NOMO-1 (cell line): ENCODE measurements around the gene RYR2.
"Not testable (repeated sequence)": the region's sequence is repeated elsewhere in the genome, so short reads cannot be mapped to it uniquely, and the experiment has no call there.

ENCODE experiments used
- DNase-seq, 2 experiments: peaks; one replicate each; lab custom pipeline; 2025; ENCODE audit not compliant: unreplicated experiment in 2 of 2; lab: John Stamatoyannopoulos, UW

The RYR2 gene

GRCh38 chr1:237817277-237817676 lies 775.3 kb downstream of the RYR2 start:
- DNase-seq, result no peak

GRCh38 chr1:237820634-237821033 lies 778.6 kb downstream of the RYR2 start:
- not testable (repeated sequence) for DNase-seq

- DNase-seq, result no peak
These were observed 790.9 kb downstream of the RYR2 start for GRCh38 chr1:237832858-237833257.

- DNase-seq, result no peak
These were observed 792.1 kb downstream of the RYR2 start for GRCh38 chr1:237834048-237834447.

DNA sequence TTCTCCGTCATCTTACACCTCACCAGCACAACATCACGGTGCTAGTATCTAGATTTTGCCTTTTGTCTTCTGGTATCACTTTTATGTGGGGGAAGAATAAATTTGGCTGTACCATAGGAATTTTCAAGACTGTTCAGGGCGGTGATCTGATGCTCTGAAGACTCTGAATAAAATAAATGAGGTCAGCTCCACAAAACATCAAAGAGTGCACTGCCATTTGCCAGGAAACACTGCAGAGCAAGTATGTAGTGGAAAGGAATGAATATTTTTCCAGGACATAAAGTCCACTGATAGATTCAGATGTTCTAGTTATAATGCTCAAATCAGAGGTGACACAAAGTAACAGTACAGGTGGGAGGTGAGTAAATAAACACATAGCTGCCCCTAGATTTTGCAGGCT lies 792.5 kb downstream of the RYR2 start:
- no peak for DNase-seq

DNA sequence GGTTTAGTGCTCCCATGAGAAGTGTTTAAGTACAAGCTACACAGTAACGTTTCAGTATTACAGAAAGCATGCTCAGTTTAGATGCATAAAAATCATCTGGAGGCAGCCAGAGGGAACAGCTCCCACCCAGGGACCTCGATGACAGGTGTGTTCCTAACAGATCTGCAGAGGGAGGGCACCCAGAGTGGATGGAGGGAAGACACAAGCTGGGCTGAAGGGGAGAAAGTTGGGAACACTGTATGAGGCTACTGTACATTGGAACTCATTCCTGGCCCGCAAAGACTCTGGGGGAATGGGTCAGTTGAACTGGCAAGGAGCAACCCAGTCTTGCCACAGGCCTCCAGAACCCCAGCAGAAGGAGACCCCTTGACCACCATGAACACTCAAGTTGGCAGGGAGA lies 796.3 kb downstream of the RYR2 start:
- DNase-seq, result no peak

GRCh38 chr1:237838904-237839534 lies 797.0 kb downstream of the RYR2 start:
- DNase-seq, result no peak

- no peak for DNase-seq
These were observed 799.5 kb downstream of the RYR2 start for GRCh38 chr1:237841485-237841884.

- not testable (repeated sequence) for DNase-seq
These were observed 801.5 kb downstream of the RYR2 start for GRCh38 chr1:237843516-237843915.

DNA sequence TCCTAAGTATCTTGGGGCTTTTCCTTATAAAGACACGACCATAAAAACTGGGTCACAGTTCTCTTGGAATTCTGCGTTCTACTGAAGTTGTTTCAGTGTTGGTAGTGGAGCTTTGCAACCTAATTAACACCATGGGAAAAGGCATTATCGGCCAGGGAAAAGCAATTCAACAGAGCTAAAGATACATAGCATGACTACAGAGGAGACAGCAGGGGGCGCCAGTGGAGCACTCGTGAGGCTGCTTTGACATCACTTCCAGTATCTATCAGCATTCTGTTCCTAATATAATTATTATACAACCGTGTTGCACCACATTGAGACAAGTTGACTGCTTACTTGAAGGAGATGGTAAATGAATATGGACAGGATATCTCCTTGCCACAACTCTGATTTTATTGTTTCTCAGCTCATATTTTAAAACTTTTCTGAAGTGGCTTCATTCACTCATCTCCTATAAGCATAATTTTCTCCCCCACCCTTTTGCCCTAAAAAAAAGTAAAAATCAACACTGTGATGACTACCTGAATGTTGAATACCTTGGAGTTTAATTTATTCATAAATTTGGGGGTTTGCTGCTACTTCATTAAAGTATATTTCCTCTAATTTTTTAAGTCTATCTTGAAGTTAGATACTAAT lies 809.3 kb downstream of the RYR2 start:
- DNase-seq, result peak; percentile 39 to 64

GRCh38 chr1:237852342-237852741 lies 810.4 kb downstream of the RYR2 start:
- DNase-seq, result no peak

- no peak for DNase-seq
These were observed 815.5 kb downstream of the RYR2 start for GRCh38 chr1:237857455-237857854.

- DNase-seq, result no peak
These were observed 817.0 kb downstream of the RYR2 start for GRCh38 chr1:237858992-237859391.

GRCh38 chr1:237861944-237862343 lies 820.0 kb downstream of the RYR2 start:
- peak; percentile 8 to 39 for DNase-seq

GRCh38 chr1:237863234-237863633 lies 821.2 kb downstream of the RYR2 start:
- no peak for DNase-seq

DNA sequence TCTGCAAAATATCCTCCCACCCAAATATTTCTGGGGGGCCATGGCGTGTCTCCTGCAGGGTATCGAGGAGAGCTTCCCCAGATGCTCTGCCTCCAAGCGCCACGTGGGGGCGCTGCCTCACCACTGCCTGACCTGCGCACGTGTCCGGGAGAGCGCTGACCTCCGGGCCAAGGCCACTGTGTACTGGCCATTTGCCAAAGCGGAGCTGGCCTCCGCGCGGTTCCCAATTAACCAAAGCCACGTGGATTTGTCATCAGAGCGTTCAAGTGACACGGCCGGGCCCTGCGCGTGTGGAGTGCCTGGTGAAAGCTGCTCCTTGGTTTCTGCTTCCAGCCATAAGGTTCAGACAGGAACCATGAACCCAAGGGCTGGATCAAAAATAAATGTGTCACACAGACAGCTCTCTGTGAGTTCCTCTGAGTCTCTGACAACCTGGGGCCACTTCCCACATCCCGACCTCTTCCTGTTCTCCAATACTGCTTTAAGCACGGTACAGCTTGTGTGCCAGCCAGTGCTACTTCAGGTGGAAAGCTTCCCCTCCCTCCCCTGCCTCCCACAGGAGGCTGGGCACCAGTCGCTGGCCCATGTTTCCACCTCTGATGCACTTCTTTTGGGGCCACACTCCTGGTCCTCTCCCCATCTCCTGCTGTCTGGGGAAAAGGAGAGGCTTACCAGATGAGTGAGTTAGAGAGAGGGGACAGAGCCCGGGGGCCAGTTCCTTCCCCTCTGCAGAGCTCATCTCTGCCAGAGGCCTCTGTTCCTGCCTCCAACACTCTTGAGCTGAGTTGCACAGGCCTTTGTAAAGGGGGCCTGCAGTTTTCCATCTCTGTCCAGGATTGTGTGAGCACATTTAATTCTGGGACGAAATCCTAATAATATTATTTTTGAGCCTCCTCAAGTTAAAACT lies 822.6 kb downstream of the RYR2 start:
- peak; percentile 38 to 50 for DNase-seq

GRCh38 chr1:237867380-237867888 lies 825.5 kb downstream of the RYR2 start:
- no peak for DNase-seq

- no peak for DNase-seq
These were observed 827.0 kb downstream of the RYR2 start for GRCh38 chr1:237868817-237869600.

- DNase-seq, result peak in 1 of 2 experiments; percentile 14
These were observed 831.7 kb downstream of the RYR2 start for GRCh38 chr1:237873487-237874211.

DNA sequence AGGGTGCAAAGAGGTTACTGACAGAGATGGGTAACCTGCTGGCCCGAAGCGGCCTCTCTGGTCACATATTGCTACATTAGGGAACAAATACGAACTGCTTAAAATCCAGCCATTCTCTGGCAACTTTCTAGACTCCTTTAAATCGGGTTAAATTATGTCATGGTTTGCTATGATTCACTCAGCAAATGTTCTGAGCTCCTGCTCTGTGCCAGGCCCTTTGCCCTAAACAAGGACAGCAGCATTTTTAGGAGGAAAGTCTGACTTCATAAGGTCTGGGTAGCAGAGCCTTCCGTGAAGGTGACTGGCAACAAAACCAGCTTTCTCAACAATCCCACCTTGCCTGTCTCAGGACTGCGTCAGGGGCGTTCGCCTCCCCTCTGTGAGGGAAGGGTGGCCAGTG lies 833.3 kb downstream of the RYR2 start:
- DNase-seq, result no peak
